ENCODE results near the gene CPB2. TPM values are rescaled to one million over a fixed set of nuclear protein-coding genes. Genes with fewer than 3 reads are reported as not detected.

CPB2 gene
- total and polyA plus RNA-seq, 3 donors from 2014 or later, result not detected

DNA sequence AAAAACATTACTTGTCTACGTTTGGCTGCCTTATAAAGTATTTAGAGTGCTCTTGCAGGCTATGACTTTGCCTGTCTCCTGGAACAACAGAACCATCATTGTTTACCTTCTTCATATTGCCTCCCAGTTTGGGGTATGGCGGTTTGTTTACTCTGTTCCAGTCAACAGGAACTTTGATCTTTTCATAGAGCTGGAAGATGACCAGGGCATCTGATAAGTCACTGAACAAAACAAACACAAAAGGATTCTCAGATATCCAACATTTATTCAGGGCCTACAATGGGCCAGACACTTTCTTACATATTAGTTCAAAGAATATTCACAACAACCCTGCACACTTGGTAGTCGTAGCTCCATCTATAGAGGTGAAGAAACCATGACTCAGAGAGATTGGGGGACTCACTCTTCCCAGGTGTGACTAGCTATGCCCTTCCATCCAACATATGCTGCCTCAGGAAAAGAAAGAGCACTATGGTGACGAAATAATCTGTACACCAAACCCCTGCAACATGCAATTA is 38.4 kb upstream of the CPB2 start:
- DNase-seq, result no peak
- TF ChIP-seq CTCF (IDR thresholded peaks at IDR 0.05), result no peak
- no peak for TF ChIP-seq POLR2A (IDR thresholded peaks at IDR 0.05)
- Histone ChIP-seq H3K27ac (no peak overlapping the region), H3K9me3 (no peaks in the 10 kb centered on the region), H3K27me3 (no peaks in the 10 kb centered on the region), H3K4me3 (no peak overlapping the region), H3K36me3 (ENCODE audit: low read depth, missing control alignments) (no peaks in the 10 kb centered on the region), H3K4me1 (no peaks in the 10 kb centered on the region)
- intact Hi-C loops (cut with DNase I; ENCODE audit: low total_unique reads), result no loop called here
- 83 to 86% methylated on average over 4 of the region's 4 CpGs for WGBS, 2 donors

DNA sequence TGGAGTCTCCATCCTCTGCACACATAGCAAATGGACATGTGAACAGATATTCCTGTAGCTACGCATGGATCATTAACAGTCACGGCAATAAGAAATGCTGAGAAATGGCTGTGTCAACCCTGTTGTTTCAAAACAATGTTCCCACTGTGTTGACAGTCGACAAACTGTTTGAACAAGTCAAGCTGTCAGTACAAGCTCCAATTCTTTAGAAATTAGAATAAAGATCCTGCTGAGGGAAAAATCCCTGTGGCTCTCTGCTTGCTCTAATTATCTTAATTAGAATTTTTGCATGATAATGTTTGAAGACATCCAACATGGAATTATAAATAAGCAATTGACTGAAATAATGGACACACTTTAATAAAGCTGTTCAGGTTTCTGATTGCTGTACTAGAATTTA is 37.9 kb upstream of the CPB2 start:
- no peak overlapping the region for H3K27ac ChIP-seq
- DNase-seq, result no peak
- no peaks in the 10 kb centered on the region for H3K9me3 ChIP-seq
- H3K4me3 ChIP-seq, result no peak overlapping the region
- intact Hi-C loops (cut with DNase I; ENCODE audit: low total_unique reads), result no loop called here
- H3K4me1 ChIP-seq, result no peaks in the 10 kb centered on the region
- H3K36me3 ChIP-seq (ENCODE audit: low read depth, missing control alignments), result no peaks in the 10 kb centered on the region
- 86 to 93% methylated on average over 3 of the region's 3 CpGs for WGBS, 2 donors
- no peaks in the 10 kb centered on the region for H3K27me3 ChIP-seq
- TF ChIP-seq CTCF (IDR thresholded peaks at IDR 0.05), result no peak
- TF ChIP-seq POLR2A (IDR thresholded peaks at IDR 0.05), result no peak

GRCh38 chr13:46140044-46140443 is 35.2 kb upstream of the CPB2 start:
- Histone ChIP-seq H3K36me3 (ENCODE audit: low read depth, missing control alignments) (no peaks in the 10 kb centered on the region), H3K9me3 (no peaks in the 10 kb centered on the region), H3K27ac (no peak overlapping the region), H3K4me1 (no peaks in the 10 kb centered on the region), H3K27me3 (no peaks in the 10 kb centered on the region), H3K4me3 (no peak overlapping the region)
- no peak for DNase-seq
- intact Hi-C loops (cut with DNase I; ENCODE audit: low total_unique reads), result no loop called here
- WGBS, 2 donors, result 82% methylated on average over 2 of the region's 2 CpGs
- no peak for TF ChIP-seq CTCF (IDR thresholded peaks at IDR 0.05)
- TF ChIP-seq POLR2A (IDR thresholded peaks at IDR 0.05), result no peak

DNA sequence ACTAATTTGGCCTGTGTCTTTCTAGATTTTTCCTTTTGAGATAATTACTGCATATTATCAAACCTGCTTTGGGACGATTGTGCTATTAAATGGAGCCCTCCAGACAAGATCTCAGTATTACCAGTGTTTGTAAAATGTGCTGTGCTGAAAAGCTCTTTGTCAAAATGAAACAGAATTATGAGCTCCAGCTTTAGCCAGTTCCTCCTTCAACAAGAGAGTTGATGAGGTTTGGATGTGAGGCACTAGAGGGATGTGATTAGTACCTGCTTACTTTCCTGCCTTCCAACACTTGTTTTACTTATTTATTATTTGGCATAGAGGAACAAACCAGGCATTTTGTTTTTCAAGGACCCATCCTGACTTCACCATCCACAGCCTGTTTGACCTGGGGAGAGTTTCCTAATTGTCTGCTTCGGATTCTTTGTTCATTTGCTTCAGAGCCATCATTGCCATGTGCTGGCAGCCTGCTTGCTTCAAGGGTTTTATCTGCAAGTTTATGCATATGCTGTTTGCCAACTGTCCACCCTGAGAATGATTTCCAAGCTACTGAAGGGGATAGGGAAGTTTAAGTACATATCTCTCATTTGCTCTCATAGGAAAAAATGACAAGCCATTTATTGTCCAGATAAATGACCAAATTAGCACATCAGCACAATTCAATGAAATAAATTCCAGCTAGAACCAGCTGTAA is 32.9 kb upstream of the CPB2 start:
- Histone ChIP-seq H3K4me1 (no peaks in the 10 kb centered on the region), H3K36me3 (ENCODE audit: low read depth, missing control alignments) (no peaks in the 10 kb centered on the region), H3K27me3 (no peaks in the 10 kb centered on the region), H3K27ac (no peak overlapping the region), H3K9me3 (no peaks in the 10 kb centered on the region), H3K4me3 (no peak overlapping the region)
- DNase-seq, result no peak
- no peak for TF ChIP-seq POLR2A (IDR thresholded peaks at IDR 0.05)
- TF ChIP-seq CTCF (IDR thresholded peaks at IDR 0.05), result no peak
- intact Hi-C loops (cut with DNase I; ENCODE audit: low total_unique reads), result no loop called here
- WGBS, 2 donors, result 83 to 90% methylated on average over 2 of the region's 2 CpGs

GRCh38 chr13:46136688-46137087 is 31.9 kb upstream of the CPB2 start:
- TF ChIP-seq CTCF (IDR thresholded peaks at IDR 0.05) (no peak), POLR2A (IDR thresholded peaks at IDR 0.05) (no peak)
- no peaks in the 10 kb centered on the region for H3K4me1 ChIP-seq
- DNase-seq, result no peak
- intact Hi-C loops (cut with DNase I; ENCODE audit: low total_unique reads), result no loop called here
- H3K9me3 ChIP-seq, result no peaks in the 10 kb centered on the region
- no peaks in the 10 kb centered on the region for H3K27me3 ChIP-seq
- 81 to 86% methylated on average over 4 of the region's 4 CpGs for WGBS, 2 donors
- H3K36me3 ChIP-seq (ENCODE audit: low read depth, missing control alignments), result no peaks in the 10 kb centered on the region
- no peak overlapping the region for H3K4me3 ChIP-seq
- no peak overlapping the region for H3K27ac ChIP-seq

Measured in testis (tissue), 3 donors.